Rectal smooth muscle tissue (tissue), 1 donor: ENCODE results near the gene IGSF3.
"Not testable (repeated sequence)": the region's sequence is repeated elsewhere in the genome, so short reads cannot be mapped to it uniquely, and the experiment has no call there.

Source experiments
- H3K27ac ChIP-seq: one replicate; pipeline ENCODE4 v1.7.0; 2013; ENCODE audit warnings: low read depth, low read length, inconsistent platforms
- H3K27me3 ChIP-seq: one replicate; pipeline ENCODE4 v1.7.0; 2013; ENCODE audit warnings: low read length; ENCODE audit not compliant: control insufficient read depth, insufficient read depth
- H3K36me3 ChIP-seq: one replicate; pipeline ENCODE4 v1.7.0; 2013; ENCODE audit warnings: low read length; ENCODE audit not compliant: control insufficient read depth, insufficient read depth
- H3K4me1 ChIP-seq: one replicate; pipeline ENCODE4 v1.7.0; 2013; ENCODE audit warnings: low read length; ENCODE audit not compliant: control insufficient read depth, insufficient read depth
- H3K4me3 ChIP-seq: one replicate; pipeline ENCODE4 v1.7.0; 2013; ENCODE audit warnings: low read length
- H3K9ac ChIP-seq: one replicate; pipeline ENCODE4 v1.7.0; 2013; ENCODE audit warnings: low read length

The IGSF3 gene

GRCh38 chr1:116608841-116609240 lies 58.7 kb downstream of the IGSF3 start:
- not testable (repeated sequence) for H3K9ac ChIP-seq, H3K36me3 ChIP-seq, H3K27ac ChIP-seq, H3K4me3 ChIP-seq, H3K4me1 ChIP-seq, H3K27me3 ChIP-seq

- not testable (repeated sequence) for H3K4me3 ChIP-seq, H3K4me1 ChIP-seq, H3K27ac ChIP-seq, H3K27me3 ChIP-seq, H3K36me3 ChIP-seq, H3K9ac ChIP-seq
Observed at GRCh38 chr1:116608151-116608550, 59.4 kb downstream of the IGSF3 start.

GRCh38 chr1:116607463-116607862 lies 60.1 kb downstream of the IGSF3 start:
- H3K27ac ChIP-seq, H3K27me3 ChIP-seq, H3K4me1 ChIP-seq, H3K9ac ChIP-seq, H3K36me3 ChIP-seq, H3K4me3 ChIP-seq: not testable (repeated sequence)

GRCh38 chr1:116606067-116606466 lies 61.5 kb downstream of the IGSF3 start:
- not testable (repeated sequence) for H3K4me3 ChIP-seq, H3K36me3 ChIP-seq, H3K9ac ChIP-seq, H3K27ac ChIP-seq, H3K27me3 ChIP-seq, H3K4me1 ChIP-seq

GRCh38 chr1:116605315-116605714 lies 62.2 kb downstream of the IGSF3 start:
- Histone ChIP-seq H3K4me3 (no peak overlapping the region), H3K9ac (no peak overlapping the region), H3K27ac (no peak overlapping the region), H3K27me3 (no peaks in the 10 kb centered on the region), H3K36me3 (no peaks in the 10 kb centered on the region), H3K4me1 (no peaks in the 10 kb centered on the region)

GRCh38 chr1:116604408-116604807 lies 63.1 kb downstream of the IGSF3 start:
- not testable (repeated sequence) for H3K4me3 ChIP-seq, H3K27ac ChIP-seq, H3K27me3 ChIP-seq, H3K9ac ChIP-seq, H3K4me1 ChIP-seq, H3K36me3 ChIP-seq

GRCh38 chr1:116603646-116604045 lies 63.9 kb downstream of the IGSF3 start:
- not testable (repeated sequence) for H3K36me3 ChIP-seq, H3K27me3 ChIP-seq, H3K9ac ChIP-seq, H3K4me3 ChIP-seq, H3K4me1 ChIP-seq, H3K27ac ChIP-seq

GRCh38 chr1:116599369-116599768 lies 68.2 kb downstream of the IGSF3 start:
- not testable (repeated sequence) for H3K4me3 ChIP-seq, H3K4me1 ChIP-seq, H3K9ac ChIP-seq, H3K27me3 ChIP-seq, H3K36me3 ChIP-seq, H3K27ac ChIP-seq

GRCh38 chr1:116598420-116599036 lies 69.0 kb downstream of the IGSF3 start:
- not testable (repeated sequence) for H3K4me1 ChIP-seq, H3K4me3 ChIP-seq, H3K36me3 ChIP-seq, H3K9ac ChIP-seq, H3K27ac ChIP-seq, H3K27me3 ChIP-seq

- H3K27ac ChIP-seq, H3K36me3 ChIP-seq, H3K9ac ChIP-seq: not testable (repeated sequence)
Observed at GRCh38 chr1:116597388-116597787, 70.1 kb downstream of the IGSF3 start.

GRCh38 chr1:116596742-116597307 lies 70.7 kb downstream of the IGSF3 start:
- not testable (repeated sequence) for H3K27ac ChIP-seq, H3K36me3 ChIP-seq, H3K9ac ChIP-seq, H3K27me3 ChIP-seq, H3K4me1 ChIP-seq, H3K4me3 ChIP-seq

More at GRCh38 chr1:116597388-116597787, 70.1 kb downstream of the IGSF3 start:
- H3K4me3 ChIP-seq, H3K4me1 ChIP-seq, H3K27me3 ChIP-seq: not testable (repeated sequence)

GRCh38 chr1:116595946-116596741 lies 71.4 kb downstream of the IGSF3 start:
- H3K36me3 ChIP-seq, H3K9ac ChIP-seq, H3K27ac ChIP-seq, H3K27me3 ChIP-seq, H3K4me1 ChIP-seq: not testable (repeated sequence)
- H3K4me3 ChIP-seq, result peak overlapping the region; percentile 46
